Spinal cord (tissue), 10 donors: ENCODE measurements around the gene PDK2. TPM values are rescaled to one million over a fixed set of nuclear protein-coding genes. Genes with fewer than 3 reads are reported as not detected.
"Not testable (repeated sequence)": the region's sequence is repeated elsewhere in the genome, so short reads cannot be mapped to it uniquely, and the experiment has no call there.

ENCODE experiments used
- DNase-seq, 6 donors: peaks; one replicate each; pipeline versions ENCODE4 v3.0.0 to v3.0.0-alpha.2; 2013 to 2015; ENCODE audit warnings: low spot score in 6 of 6, low read depth in 4 of 6
- H3K27ac ChIP-seq: one replicate; pipeline ENCODE4 v1.5.1; 2013; ENCODE audit warnings: low read depth, low read length, control low read depth
- H3K27me3 ChIP-seq: one replicate; pipeline ENCODE4 v1.6.1; 2013; ENCODE audit warnings: low read length; ENCODE audit not compliant: control insufficient read depth, insufficient read depth
- H3K36me3 ChIP-seq: one replicate; pipeline ENCODE4 v1.6.1; 2013; ENCODE audit warnings: low read length; ENCODE audit not compliant: control insufficient read depth, insufficient read depth
- H3K4me1 ChIP-seq: one replicate; pipeline ENCODE4 v1.6.1; 2013; ENCODE audit warnings: low read length; ENCODE audit not compliant: control insufficient read depth, insufficient read depth
- H3K4me3 ChIP-seq: one replicate; pipeline ENCODE4 v1.5.1; 2013; ENCODE audit warnings: low read depth, low read length, control low read depth
- H3K9me3 ChIP-seq: one replicate; pipeline ENCODE4 v1.6.1; 2013; ENCODE audit warnings: low read length; ENCODE audit not compliant: control insufficient read depth, insufficient read depth
- WGBS: methylation state at CpG from one replicate; pipeline ENCODE4 v1.1.5; 2013; ENCODE audit warnings: missing lambda C conversion rate; ENCODE audit not compliant: insufficient coverage; 5-methylcytosine and 5-hydroxymethylcytosine counted together
- polyA plus RNA-seq, 2 donors: library from polyadenylated mRNA; unstranded; fragments of 120-200 nt; gene quantifications; one replicate each; pipeline ENCODE4 v1.2.1, GENCODE V29; 2013; ENCODE audit not compliant: insufficient read length in 2 of 2
- total RNA-seq, 2 donors: library from RNA; depleted of rRNA in 1 of 2; stranded (reverse); fragments of 120-200 nt in 1 of 2; fragments of >200 nt in 1 of 2; gene quantifications; one replicate each; pipeline versions ENCODE4 v1.2.3 to v1.2.4, GENCODE V29; 2013 to 2014
- donor health status: healthy.

Gene PDK2
- total and polyA plus RNA-seq, 4 donors: 14.7 to 56.1 (median 42.7) TPM

DNA sequence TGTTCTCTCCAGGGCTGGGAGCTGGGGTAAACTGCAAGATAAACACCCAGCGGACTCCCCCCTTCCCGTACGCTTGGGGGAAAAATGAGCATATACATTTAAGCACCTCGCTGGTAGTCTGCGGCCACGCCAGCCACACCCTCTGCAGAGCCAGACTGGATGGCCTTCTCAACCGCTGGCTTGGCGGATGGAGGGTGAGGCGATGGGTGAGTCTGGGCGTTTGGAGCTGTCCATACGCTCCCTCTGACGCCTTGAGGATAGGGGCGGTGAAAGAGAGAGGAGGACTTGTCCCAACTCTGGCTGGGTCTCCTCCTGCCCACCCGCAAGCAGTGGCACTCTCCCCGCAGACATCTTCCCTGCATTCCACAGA lies 38.2 kb upstream of the PDK2 start:
- H3K9me3 ChIP-seq: no peaks in the 10 kb centered on the region
- H3K4me3 ChIP-seq: peak overlapping the region; percentile 40
- H3K27ac ChIP-seq: no peak overlapping the region
- DNase-seq: peak in 2 of 6 donors; percentile 21 to 24
- H3K27me3 ChIP-seq: peaks cover 17% of the 10 kb centered on the region
- peaks cover 3% of the 10 kb centered on the region for H3K36me3 ChIP-seq
- H3K4me1 ChIP-seq: peaks cover 63% of the 10 kb centered on the region
- 15% methylated on average over 8 of the region's 15 CpGs for WGBS

DNA sequence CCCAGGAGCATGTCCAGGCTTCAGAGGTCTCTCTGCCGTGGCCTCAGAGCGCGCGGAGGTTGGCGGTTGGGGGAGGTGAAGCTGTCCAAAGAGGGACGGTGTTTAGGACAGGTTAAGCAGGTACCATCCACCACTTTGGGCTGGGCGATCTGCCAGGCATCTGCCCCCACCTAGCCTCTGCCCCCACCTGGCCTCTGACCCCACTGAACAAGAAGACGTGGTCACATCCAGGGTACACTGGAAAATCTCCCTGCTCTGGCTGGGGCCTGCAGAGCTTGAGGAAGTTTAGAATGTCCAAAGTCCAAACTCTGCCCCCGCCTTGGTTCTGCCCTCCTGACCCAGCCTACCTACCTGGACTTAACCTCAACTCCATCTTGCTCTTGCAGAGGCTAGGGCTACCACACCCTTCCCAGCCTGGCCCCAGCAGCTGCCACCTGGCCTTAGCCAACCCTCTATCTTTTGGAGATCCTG lies 37.6 kb upstream of the PDK2 start:
- Histone ChIP-seq H3K27me3 (peaks cover 17% of the 10 kb centered on the region), H3K36me3 (peaks cover 7% of the 10 kb centered on the region), H3K27ac (no peak overlapping the region), H3K4me3 (no peak overlapping the region), H3K4me1 (peaks cover 66% of the 10 kb centered on the region), H3K9me3 (no peaks in the 10 kb centered on the region)
- WGBS: 84% methylated on average over 3 of the region's 9 CpGs
- no peak for DNase-seq

DNA sequence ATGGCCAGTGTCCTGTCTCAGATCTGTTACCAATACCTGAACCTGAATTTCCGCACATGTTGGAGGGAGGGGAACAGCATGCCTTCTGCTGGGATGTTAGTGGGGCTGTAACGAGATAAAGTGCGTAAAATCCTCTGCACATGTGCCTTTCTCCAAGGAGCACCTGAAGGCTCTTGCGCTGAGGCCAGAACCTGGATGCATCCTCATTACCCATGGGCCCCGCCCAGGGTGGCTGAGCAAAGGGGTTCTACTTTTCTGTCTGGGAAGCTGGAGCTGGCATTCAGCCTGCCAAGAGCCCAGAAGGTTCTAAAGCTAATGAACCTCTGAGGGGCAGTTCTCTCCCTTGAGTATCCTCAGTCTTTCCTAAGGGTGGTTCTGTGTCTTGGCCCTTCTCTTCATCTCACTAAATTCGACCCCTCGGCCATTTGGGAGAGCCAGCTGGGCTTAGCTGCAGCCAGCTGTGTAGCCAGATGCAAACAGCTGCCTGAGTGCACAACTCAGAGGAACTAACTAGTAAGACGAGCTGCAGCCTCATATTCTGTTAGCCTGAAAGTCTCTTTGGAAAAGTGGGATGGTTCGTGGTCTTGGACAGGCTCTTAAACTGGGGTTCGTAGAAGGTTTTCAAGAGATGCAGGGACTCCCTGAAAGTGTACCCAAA lies 36.7 kb upstream of the PDK2 start:
- peaks cover 7% of the 10 kb centered on the region for H3K36me3 ChIP-seq
- H3K27ac ChIP-seq: no peak overlapping the region
- no peaks in the 10 kb centered on the region for H3K9me3 ChIP-seq
- 93% methylated on average over 8 of the region's 10 CpGs for WGBS
- no peak overlapping the region for H3K4me3 ChIP-seq
- peaks cover 16% of the 10 kb centered on the region for H3K27me3 ChIP-seq
- no peak for DNase-seq
- peaks cover 64% of the 10 kb centered on the region for H3K4me1 ChIP-seq

DNA sequence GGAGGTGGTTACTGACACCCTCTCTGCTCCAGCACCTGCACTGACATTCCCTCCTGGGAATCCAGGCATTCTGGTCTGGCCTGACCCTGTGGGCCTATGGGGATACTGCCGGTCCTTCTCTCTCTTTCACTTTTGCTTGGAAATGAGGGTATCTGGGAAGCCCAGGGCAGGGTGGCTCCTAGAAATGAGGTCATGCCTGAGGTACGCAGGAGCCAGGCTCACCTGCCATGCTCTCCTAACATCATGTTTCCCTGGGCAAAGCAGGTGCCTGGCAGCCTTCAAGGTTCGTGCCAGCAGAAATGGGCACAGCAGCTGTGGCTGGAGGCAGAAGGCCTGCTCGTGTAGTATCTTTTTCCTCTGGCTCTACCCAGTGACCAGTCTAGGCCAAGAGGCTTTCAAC lies 35.9 kb upstream of the PDK2 start:
- H3K27ac ChIP-seq: no peak overlapping the region
- H3K4me1 ChIP-seq: peaks cover 63% of the 10 kb centered on the region
- peaks cover 11% of the 10 kb centered on the region for H3K36me3 ChIP-seq
- no peaks in the 10 kb centered on the region for H3K9me3 ChIP-seq
- H3K4me3 ChIP-seq: no peak overlapping the region
- 68% methylated on average over 4 of the region's 4 CpGs for WGBS
- DNase-seq: no peak
- H3K27me3 ChIP-seq: peaks cover 15% of the 10 kb centered on the region

DNA sequence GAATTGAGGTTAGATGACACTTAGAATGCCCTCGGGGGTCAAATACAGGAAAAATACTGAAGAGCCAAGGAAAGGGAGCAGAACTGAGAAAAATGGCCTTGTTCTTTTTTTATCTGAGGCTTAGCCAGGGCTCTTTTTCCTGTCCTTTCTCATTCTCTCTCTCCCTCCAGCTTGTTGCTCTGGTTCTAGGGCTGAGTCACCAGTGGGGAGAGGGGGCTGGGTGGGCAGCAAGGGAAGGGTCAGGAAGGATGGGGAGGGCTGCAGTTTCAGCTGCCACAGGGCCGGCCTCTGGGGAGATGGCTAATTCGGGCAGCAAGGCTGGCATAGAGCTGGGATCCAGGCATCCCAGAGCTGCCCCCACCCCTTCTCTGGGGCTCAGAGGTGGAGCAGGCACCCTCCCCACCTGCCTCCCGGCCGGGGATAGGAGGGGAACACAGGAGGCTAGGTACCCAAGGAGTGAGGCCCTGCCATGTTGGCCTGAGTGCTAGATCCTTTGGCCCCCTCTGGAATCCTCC lies 35.3 kb upstream of the PDK2 start:
- peaks cover 16% of the 10 kb centered on the region for H3K36me3 ChIP-seq
- no peaks in the 10 kb centered on the region for H3K9me3 ChIP-seq
- H3K4me1 ChIP-seq: peaks cover 60% of the 10 kb centered on the region
- H3K27me3 ChIP-seq: peaks cover 13% of the 10 kb centered on the region
- H3K27ac ChIP-seq: no peak overlapping the region
- H3K4me3 ChIP-seq: no peak overlapping the region
- WGBS: 63% methylated on average over 5 of the region's 5 CpGs
- no peak for DNase-seq

DNA sequence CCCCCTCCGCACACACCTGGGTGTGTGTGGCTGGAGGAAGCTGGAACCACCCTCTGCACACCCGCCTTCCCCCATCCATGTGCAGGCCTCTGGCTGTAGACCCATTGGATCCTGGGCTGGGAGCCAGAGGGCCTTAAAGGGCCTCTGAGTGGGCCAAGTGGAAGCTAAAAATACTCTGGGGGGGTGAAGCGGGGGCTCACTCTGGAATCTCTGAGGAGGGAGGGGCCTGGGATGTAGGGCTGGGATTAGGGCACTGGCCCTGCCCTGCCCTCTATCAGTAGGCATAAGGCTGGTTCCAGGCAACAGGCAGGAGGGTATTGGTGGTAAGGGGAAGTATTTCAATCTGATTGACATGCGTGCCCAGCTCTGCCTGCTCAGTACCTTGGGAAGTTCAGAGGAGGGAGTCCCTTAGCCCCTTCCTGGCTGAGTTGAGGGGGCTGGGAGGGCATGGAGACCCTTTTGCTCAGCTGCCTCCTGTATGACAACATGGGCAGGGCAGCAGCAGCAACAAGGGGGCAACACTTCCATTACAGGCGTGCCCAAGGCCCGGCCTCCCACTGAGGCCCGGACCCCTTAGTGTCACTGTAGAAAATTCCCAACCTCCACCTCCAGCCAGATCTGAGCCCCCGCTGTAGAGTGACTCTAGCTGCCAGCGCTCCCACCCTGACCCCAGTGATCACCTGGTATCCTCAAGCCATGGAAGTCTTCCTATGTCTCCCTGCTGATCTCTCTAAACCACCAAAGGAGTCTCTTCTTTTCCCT lies 34.0 kb upstream of the PDK2 start:
- DNase-seq: peak in 1 of 6 donors; percentile 73
- no peak overlapping the region for H3K27ac ChIP-seq
- whole genome bisulfite sequencing: 92% methylated on average over 7 of the region's 9 CpGs
- H3K9me3 ChIP-seq: no peaks in the 10 kb centered on the region
- H3K4me3 ChIP-seq: no peak overlapping the region
- H3K4me1 ChIP-seq: peaks cover 50% of the 10 kb centered on the region
- H3K36me3 ChIP-seq: peaks cover 18% of the 10 kb centered on the region
- peaks cover 6% of the 10 kb centered on the region for H3K27me3 ChIP-seq

DNA sequence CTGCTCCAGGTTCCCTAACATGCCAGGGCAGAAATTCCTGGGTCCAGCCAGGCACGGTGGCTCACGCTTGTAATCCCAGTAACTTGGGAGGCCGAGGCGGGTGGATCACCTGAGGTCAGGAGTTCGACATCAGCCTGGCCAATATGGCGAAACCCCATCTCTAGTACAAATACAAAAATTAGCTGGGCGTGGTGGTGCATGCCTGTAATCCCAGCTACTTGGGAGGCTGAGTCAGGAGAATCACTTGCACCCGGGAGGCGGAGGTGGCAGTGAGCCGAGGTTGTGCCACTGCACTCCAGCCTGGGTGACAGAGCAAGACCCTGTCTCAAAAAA lies 33.5 kb upstream of the PDK2 start:
- H3K27ac ChIP-seq, H3K9me3 ChIP-seq, H3K4me3 ChIP-seq, H3K27me3 ChIP-seq, DNase-seq: not testable (repeated sequence)
- Histone ChIP-seq H3K36me3 (peaks cover 18% of the 10 kb centered on the region), H3K4me1 (peaks cover 46% of the 10 kb centered on the region)
- WGBS: 94% methylated on average over 8 of the region's 10 CpGs

DNA sequence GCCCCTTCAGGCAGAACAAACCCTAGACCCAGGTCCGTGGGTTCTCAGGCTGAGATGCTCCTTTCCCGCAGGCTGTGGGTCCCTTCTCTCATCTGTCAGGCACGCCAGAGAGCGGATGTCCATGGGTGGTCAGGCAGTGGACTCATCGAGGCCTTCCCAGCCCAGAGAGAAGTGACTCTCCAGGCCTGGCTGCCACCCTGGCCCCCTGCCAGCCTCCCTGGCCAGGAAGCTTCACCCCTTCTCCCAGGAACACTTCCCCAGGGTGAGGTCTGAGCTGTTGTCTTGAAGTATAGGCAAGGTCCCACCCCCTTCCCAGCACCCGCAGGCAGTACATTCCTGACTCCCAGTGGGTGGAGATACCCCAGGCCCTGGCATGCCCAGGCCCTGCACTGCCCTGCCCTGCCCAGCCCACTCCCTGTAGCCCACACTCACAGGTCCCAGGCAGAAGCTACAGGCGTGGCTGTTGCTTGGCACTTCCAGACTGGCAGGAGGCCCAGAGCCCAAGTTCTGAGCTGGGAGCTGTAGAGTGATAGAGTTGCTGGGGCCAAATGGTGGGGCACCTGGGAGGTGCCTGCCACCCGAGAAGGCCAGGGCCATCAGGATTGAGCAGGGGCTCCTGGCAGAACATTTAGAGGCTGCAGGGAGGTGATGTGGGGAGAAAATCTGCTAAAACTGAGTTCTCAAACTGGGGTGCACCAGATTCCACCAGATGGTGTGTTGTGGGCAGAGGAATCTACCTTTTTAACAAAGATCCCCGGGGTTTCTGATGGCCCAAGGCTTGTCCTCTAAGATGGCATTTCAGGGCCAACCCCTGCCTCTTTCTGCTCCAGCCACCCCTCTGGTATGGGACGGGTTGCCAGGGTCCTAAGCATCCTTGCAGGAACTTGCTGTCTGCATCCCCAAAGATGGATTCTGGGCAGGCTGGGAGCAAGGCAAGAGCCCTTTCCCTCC lies 32.6 kb upstream of the PDK2 start:
- Histone ChIP-seq H3K27ac (no peak overlapping the region), H3K4me3 (no peak overlapping the region), H3K4me1 (peaks cover 38% of the 10 kb centered on the region), H3K27me3 (no peaks in the 10 kb centered on the region), H3K36me3 (peaks cover 18% of the 10 kb centered on the region), H3K9me3 (no peaks in the 10 kb centered on the region)
- peak in 1 of 6 donors; percentile 27 for DNase-seq
- WGBS: 71% methylated on average over 8 of the region's 10 CpGs

DNA sequence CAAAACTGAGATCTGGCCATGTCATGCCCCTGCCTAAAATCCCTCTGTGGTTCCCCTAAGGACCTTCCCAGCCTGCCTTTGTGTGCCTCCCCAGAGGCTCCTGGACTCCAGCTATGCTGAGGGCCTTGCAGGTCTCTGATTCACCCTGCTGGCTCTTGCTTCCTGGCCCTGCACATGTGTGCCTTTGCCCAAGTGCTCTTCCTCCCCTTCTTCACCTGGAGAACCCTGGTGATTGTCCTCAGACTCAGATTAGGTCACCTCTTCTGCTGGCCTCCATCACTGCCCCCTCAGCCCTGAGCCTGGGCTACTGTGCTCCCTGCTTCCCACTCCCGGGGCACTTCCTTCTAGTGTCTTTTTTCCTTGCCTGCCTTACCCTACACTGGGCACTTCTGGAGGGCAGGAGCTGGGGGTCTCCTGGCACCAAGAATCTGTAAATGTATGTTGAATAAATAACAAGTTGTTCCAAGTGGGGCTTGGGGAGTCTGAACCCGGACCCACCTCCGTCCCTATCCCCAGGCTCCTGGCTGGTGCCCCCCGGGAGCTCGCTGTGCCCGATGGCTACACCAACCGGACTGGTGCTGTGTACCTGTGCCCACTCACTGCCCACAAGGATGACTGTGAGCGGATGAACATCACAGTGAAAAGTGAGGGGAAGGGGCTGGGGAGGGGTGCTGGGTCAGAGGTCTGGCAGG lies 31.4 kb upstream of the PDK2 start:
- Histone ChIP-seq H3K27ac (no peak overlapping the region), H3K27me3 (no peaks in the 10 kb centered on the region), H3K9me3 (no peaks in the 10 kb centered on the region), H3K36me3 (peaks cover 23% of the 10 kb centered on the region), H3K4me1 (peaks cover 31% of the 10 kb centered on the region), H3K4me3 (no peak overlapping the region)
- no peak for DNase-seq
- WGBS: 100% methylated on average over 6 of the region's 8 CpGs
